GM19463 (cell line): ENCODE data around the gene ANXA3.
"Not testable (repeated sequence)": the region's sequence is repeated elsewhere in the genome, so short reads cannot be mapped to it uniquely, and the experiment has no call there.

Source experiments
- ATAC-seq: cut with Tn5 transposase; IDR thresholded peaks from one replicate; pipeline ENCODE4 v1.9.1; 2021; ENCODE audit warnings: mild to moderate bottlenecking, moderate library complexity; ENCODE audit not compliant: unreplicated experiment

ANXA3 gene

GRCh38 chr4:78542373-78542772 is 9.2 kb upstream of the ANXA3 start:
- no peak for ATAC-seq

- ATAC-seq = no peak
Observed at GRCh38 chr4:78543424-78544125, 8.0 kb upstream of the ANXA3 start.

- ATAC-seq = no peak
Observed at GRCh38 chr4:78544678-78545077, 6.9 kb upstream of the ANXA3 start.

GRCh38 chr4:78545275-78546246 is 6.0 kb upstream of the ANXA3 start:
- no peak for ATAC-seq

- not testable (repeated sequence) for ATAC-seq
Observed at GRCh38 chr4:78547899-78548298, 3.7 kb upstream of the ANXA3 start.

GRCh38 chr4:78548889-78549288 is 2.7 kb upstream of the ANXA3 start:
- ATAC-seq = not testable (repeated sequence)

GRCh38 chr4:78552389-78553042 is 946 bp downstream of the ANXA3 start:
- no peak for ATAC-seq

- ATAC-seq = no peak
Observed at GRCh38 chr4:78553043-78553396, 1.4 kb downstream of the ANXA3 start.

- no peak for ATAC-seq
Observed at GRCh38 chr4:78553529-78554060, 2.0 kb downstream of the ANXA3 start.

- no peak for ATAC-seq
Observed at GRCh38 chr4:78556665-78557064, 5.1 kb downstream of the ANXA3 start.

GRCh38 chr4:78557841-78558240 is 6.3 kb downstream of the ANXA3 start:
- ATAC-seq = no peak

- no peak for ATAC-seq
Observed at GRCh38 chr4:78558410-78558809, 6.8 kb downstream of the ANXA3 start.

GRCh38 chr4:78560296-78560963 is 8.9 kb downstream of the ANXA3 start:
- ATAC-seq = no peak

- ATAC-seq = no peak
Observed at GRCh38 chr4:78561677-78562076, 10.1 kb downstream of the ANXA3 start.

GRCh38 chr4:78562687-78563086 is 11.1 kb downstream of the ANXA3 start:
- ATAC-seq = no peak

GRCh38 chr4:78565971-78566372 is 14.4 kb downstream of the ANXA3 start:
- no peak for ATAC-seq

GRCh38 chr4:78566834-78567499 is 15.4 kb downstream of the ANXA3 start:
- peak; percentile 83 for ATAC-seq

GRCh38 chr4:78567500-78568060 is 16.0 kb downstream of the ANXA3 start:
- no peak for ATAC-seq

GRCh38 chr4:78568640-78569305 is 17.2 kb downstream of the ANXA3 start:
- ATAC-seq = peak; percentile 65
